OCI-LY7 (cell line): ENCODE data around the gene RBM38. TPM values are rescaled to one million over a fixed set of nuclear protein-coding genes. Genes with fewer than 3 reads are reported as not detected.

ENCODE experiments used
- BruUV-seq: library from RNA; stranded (reverse); fragments of 400-500 nt; replicated peaks from 2 replicates; lab custom pipeline; 2021; lab: Mats Ljungman, UMichigan
- CTCF ChIA-PET: fragments of 300-600 bp; sonication (Branson Sonifier 250); formaldehyde crosslinking; loops from one replicate; lab custom pipeline; 2022; ENCODE audit warnings: antibody characterized with exemption; ENCODE audit not compliant: unreplicated experiment; lab: Charles Lee
- POLR2A ChIA-PET: fragments of 300-600 bp; sonication (Branson Sonifier 250); formaldehyde crosslinking; loops from one replicate; lab custom pipeline; 2022; ENCODE audit warnings: antibody characterized with exemption; lab: Charles Lee
- DNase-seq: peaks from one replicate; pipeline ENCODE4 v3.0.0-alpha.2; 2015; ENCODE audit warnings: low spot score
- H2AFZ ChIP-seq: fragments of 200-600 bp; sonication (generic), shearing (Covaris generic); 2 replicates; pipeline ENCODE4 v1.6.1; 2014; ENCODE audit warnings: mild to moderate bottlenecking, antibody characterized with exemption, low read length, moderate library complexity
- H3K27ac ChIP-seq: fragments of 200-600 bp; sonication (generic); 2 replicates; pipeline ENCODE4 v1.5.1; 2014; ENCODE audit warnings: mixed run types, low read depth, mild to moderate bottlenecking, moderate library complexity, low read length, inconsistent platforms; ENCODE audit not compliant: poor library complexity, severe bottlenecking
- H3K36me3 ChIP-seq: fragments of 200-600 bp; sonication (generic); 2 replicates; pipeline ENCODE4 v1.6.1; 2014; ENCODE audit warnings: mild to moderate bottlenecking, antibody characterized with exemption, low read length, moderate library complexity, mixed read lengths; ENCODE audit not compliant: insufficient read depth
- H3K4me1 ChIP-seq: fragments of 200-600 bp; sonication (generic); 2 replicates; pipeline ENCODE4 v1.5.1; 2014; ENCODE audit warnings: mild to moderate bottlenecking, low read length; ENCODE audit not compliant: insufficient read depth, poor library complexity, severe bottlenecking
- H3K4me2 ChIP-seq: fragments of 200-600 bp; sonication (generic); 2 replicates; pipeline ENCODE4 v1.6.1; 2014; ENCODE audit warnings: mild to moderate bottlenecking, low read length
- H3K4me3 ChIP-seq: fragments of 200-600 bp; sonication (generic); 2 replicates; pipeline ENCODE4 v1.5.1; 2014; ENCODE audit warnings: mild to moderate bottlenecking, low read depth, low read length; ENCODE audit not compliant: poor library complexity, severe bottlenecking
- H3K79me2 ChIP-seq: fragments of 200-600 bp; sonication (generic); 2 replicates; pipeline ENCODE4 v1.6.1; 2016; ENCODE audit warnings: low read depth, mild to moderate bottlenecking, low read length, moderate library complexity, mixed read lengths; ENCODE audit not compliant: insufficient read depth
- H3K9me2 ChIP-seq: fragments of 200-600 bp; sonication (generic); 2 replicates; pipeline ENCODE4 v1.6.1; 2016; ENCODE audit warnings: mild to moderate bottlenecking, low read length, mixed read lengths; ENCODE audit not compliant: insufficient read depth
- H3K9me3 ChIP-seq: fragments of 200-600 bp; sonication (generic); 2 replicates; pipeline ENCODE4 v1.6.1; 2014; ENCODE audit warnings: mild to moderate bottlenecking, mixed run types, low read length, mixed read lengths
- H4K20me1 ChIP-seq: fragments of 200-600 bp; sonication (generic); 2 replicates; pipeline ENCODE4 v1.6.1; 2014; ENCODE audit warnings: mild to moderate bottlenecking, antibody characterized with exemption, low read length, moderate library complexity, mixed read lengths; ENCODE audit not compliant: insufficient read depth
- EZH2phosphoT487 ChIP-seq: fragments of 200-600 bp; sonication (generic); IDR thresholded peaks from 2 replicates; pipeline ENCODE4 v1.6.1; 2018; ENCODE audit warnings: low read depth, borderline replicate concordance, mild to moderate bottlenecking, mixed run types, antibody characterized with exemption, low read length, moderate library complexity, mixed read lengths
- intact Hi-C: fragments of 100-400 bp; cut with micrococcal nuclease; formaldehyde crosslinking; loops from one replicate; pipeline ENCODE4 v1.10.0; 2022; ENCODE audit not compliant: unreplicated experiment
- total RNA-seq, 2 experiments: library from RNA; depleted of rRNA in 1 of 2; stranded (reverse); fragments of >200 nt in 1 of 2; shearing (Covaris generic) in 1 of 2; gene quantifications; 2 replicates each; pipeline ENCODE4 v1.2.3, GENCODE V29; 2014 to 2022
- TF ChIP-seq, protein P1 (sequence below): fragments of 200-600 bp; sonication (generic); conservative IDR thresholded peaks from 2 replicates; pipeline ENCODE4 v1.5.1; 2014; ENCODE audit warnings: mild to moderate bottlenecking, antibody characterized with exemption, low read length, moderate library complexity, mixed read lengths

RBM38 gene
- total RNA-seq, 2 experiments from 2014 or later, result 119 to 174 TPM

- Histone ChIP-seq H3K79me2 (peaks cover 19% of the 10 kb centered on the region), H3K9me2 (no peaks in the 10 kb centered on the region), H3K9me3 (no peaks in the 10 kb centered on the region), H3K27ac (no peak overlapping the region), H3K4me3 (no peak overlapping the region), H3K4me2 (no peak overlapping the region), H3K4me1 (peaks cover 4% of the 10 kb centered on the region), H3K36me3 (peaks cover 84% of the 10 kb centered on the region), H4K20me1 (no peaks in the 10 kb centered on the region; the same call in 1 of the 2 replicates), H2AFZ (no peak overlapping the region)
- no TSS peak for BruUV-seq
- TF ChIP-seq, protein P1, sequence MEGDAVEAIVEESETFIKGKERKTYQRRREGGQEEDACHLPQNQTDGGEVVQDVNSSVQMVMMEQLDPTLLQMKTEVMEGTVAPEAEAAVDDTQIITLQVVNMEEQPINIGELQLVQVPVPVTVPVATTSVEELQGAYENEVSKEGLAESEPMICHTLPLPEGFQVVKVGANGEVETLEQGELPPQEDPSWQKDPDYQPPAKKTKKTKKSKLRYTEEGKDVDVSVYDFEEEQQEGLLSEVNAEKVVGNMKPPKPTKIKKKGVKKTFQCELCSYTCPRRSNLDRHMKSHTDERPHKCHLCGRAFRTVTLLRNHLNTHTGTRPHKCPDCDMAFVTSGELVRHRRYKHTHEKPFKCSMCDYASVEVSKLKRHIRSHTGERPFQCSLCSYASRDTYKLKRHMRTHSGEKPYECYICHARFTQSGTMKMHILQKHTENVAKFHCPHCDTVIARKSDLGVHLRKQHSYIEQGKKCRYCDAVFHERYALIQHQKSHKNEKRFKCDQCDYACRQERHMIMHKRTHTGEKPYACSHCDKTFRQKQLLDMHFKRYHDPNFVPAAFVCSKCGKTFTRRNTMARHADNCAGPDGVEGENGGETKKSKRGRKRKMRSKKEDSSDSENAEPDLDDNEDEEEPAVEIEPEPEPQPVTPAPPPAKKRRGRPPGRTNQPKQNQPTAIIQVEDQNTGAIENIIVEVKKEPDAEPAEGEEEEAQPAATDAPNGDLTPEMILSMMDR, result no peak
- no peak for TF ChIP-seq EZH2phosphoT487
- POLR2A ChIA-PET, result no interaction called here
- CTCF ChIA-PET, result no interaction called here
- intact Hi-C loops, result no loop called here
- DNase-seq, result no peak
Measured at GRCh38 chr20:57407541-57407956, 16.4 kb downstream of the RBM38 start.

DNA sequence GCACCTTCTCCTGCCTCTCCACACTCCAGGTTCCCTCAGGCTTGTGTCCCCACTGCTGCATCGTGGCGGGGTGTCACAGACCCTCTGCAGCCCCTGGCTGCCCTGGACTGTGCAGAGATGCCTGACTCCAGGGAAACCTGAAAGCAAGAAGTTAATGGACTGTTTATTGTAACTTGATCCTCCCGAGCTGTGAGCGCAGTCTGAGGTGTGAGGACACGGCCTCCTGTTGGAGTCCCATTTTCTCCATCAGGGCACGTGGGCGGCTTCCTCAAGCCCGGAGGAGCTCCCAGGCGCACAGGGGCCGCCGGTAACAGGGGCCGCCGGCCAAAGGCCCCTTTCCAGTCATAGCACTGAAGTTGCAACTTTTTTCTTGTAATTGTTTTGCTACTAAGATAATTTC is 16.9 kb downstream of the RBM38 start:
- H3K4me1 ChIP-seq, result no peaks in the 10 kb centered on the region
- TF ChIP-seq EZH2phosphoT487, result no peak
- TF ChIP-seq, protein P1, result no peak
- DNase-seq, result no peak
- H3K27ac ChIP-seq, result no peak overlapping the region
- no TSS peak for BruUV-seq
- intact Hi-C loops, result no loop called here
- peaks cover 13% of the 10 kb centered on the region for H3K79me2 ChIP-seq
- no peak overlapping the region for H3K4me2 ChIP-seq
- H3K4me3 ChIP-seq, result no peak overlapping the region
- H3K36me3 ChIP-seq, result peaks cover 78% of the 10 kb centered on the region
- ChIA-PET POLR2A (no interaction called here), CTCF (no interaction called here)
- H3K9me3 ChIP-seq, result no peaks in the 10 kb centered on the region
- no peaks in the 10 kb centered on the region for H3K9me2 ChIP-seq
- no peak overlapping the region for H2AFZ ChIP-seq
- no peaks in the 10 kb centered on the region; the same call in 1 of the 2 replicates for H4K20me1 ChIP-seq

DNA sequence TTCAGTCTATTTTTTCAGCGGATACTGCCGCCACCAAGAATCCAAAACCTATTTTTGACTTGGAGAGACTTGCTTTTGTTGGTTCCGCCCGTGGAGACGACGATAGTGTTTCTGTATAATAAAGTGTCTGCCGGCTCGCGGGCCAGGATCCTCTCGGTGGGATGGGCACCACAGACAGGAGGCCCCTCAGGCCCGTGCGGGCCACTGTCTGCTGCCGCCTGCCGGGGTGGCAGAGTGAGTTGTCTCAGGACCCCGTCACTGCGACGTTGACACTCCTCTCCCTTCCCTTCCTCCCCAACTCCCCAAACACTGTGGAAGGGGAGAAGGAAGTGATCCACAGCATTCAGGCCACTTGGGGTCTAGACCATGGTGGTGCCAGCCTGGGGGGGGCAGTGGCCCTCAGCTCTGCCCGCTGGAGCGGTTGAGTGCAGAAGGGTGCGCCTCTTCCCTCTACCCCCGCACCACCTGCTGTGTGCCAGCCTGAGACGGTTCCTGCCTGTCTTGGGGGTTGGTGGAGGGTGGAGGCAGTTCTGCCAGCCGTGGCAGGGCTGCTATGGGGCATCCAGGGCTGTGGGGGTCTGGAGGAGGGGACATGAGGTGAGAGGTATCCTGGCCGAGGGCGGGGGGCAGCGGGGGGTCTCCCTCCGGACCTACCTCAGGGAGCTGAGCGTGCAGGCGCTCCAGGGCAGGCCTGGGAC is 17.5 kb downstream of the RBM38 start:
- no peaks in the 10 kb centered on the region for H3K4me1 ChIP-seq
- no peak overlapping the region for H2AFZ ChIP-seq
- intact Hi-C loops, result no loop called here
- POLR2A ChIA-PET, result interaction anchor here (0.6 kb wide), 2 partner anchors 63 to 898 kb away, joined by 3 read pairs; no protein-coding TSS in a partner anchor
- H3K79me2 ChIP-seq, result peaks cover 9% of the 10 kb centered on the region; the same call in 1 of the 2 replicates
- H3K4me3 ChIP-seq, result no peak overlapping the region
- no peak for TF ChIP-seq EZH2phosphoT487
- TF ChIP-seq, protein P1, result no peak
- BruUV-seq, result TSS peak; percentile 87
- no peaks in the 10 kb centered on the region for H3K9me2 ChIP-seq
- H3K4me2 ChIP-seq, result no peak overlapping the region
- H3K9me3 ChIP-seq, result no peaks in the 10 kb centered on the region
- peaks cover 72% of the 10 kb centered on the region for H3K36me3 ChIP-seq
- H3K27ac ChIP-seq, result no peak overlapping the region
- CTCF ChIA-PET, result no interaction called here
- no peak for DNase-seq
- no peaks in the 10 kb centered on the region; the same call in 1 of the 2 replicates for H4K20me1 ChIP-seq
